GM18505 (cell line): Measurements from ENCODE around the gene CIAPIN1.

ENCODE experiments used
- ATAC-seq: cut with Tn5 transposase; IDR thresholded peaks from one replicate; pipeline ENCODE4 v1.9.1; 2021; ENCODE audit not compliant: unreplicated experiment
- POLR2A ChIP-seq: IDR thresholded peaks from 4 replicates; pipeline ENCODE4 v1.6.1; 2011; ENCODE audit warnings: borderline replicate concordance; ENCODE audit not compliant: insufficient read depth, insufficient read length; ENCODE audit errors: extremely low read depth

CIAPIN1 gene

DNA sequence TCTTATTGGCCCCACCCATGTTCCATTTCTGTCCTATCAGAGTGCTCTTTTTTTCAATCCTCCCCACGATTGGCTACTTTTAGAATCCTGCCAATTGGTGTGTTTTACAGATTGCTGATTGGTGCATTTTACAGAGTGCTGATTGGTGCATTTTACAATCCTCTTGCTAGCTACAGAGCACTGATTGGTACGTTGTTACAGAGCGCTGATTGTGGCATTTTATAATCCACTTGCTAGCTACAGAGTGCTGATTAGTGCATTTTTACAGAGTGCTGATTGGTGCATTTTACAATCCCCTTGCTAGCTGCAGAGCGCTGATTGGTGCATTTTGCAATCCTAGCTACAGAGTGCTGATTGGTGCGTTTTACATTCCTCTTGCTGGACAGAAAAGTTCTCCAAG lies 52.2 kb downstream of the CIAPIN1 start:
- no peak for TF ChIP-seq POLR2A
- no peak for ATAC-seq

DNA sequence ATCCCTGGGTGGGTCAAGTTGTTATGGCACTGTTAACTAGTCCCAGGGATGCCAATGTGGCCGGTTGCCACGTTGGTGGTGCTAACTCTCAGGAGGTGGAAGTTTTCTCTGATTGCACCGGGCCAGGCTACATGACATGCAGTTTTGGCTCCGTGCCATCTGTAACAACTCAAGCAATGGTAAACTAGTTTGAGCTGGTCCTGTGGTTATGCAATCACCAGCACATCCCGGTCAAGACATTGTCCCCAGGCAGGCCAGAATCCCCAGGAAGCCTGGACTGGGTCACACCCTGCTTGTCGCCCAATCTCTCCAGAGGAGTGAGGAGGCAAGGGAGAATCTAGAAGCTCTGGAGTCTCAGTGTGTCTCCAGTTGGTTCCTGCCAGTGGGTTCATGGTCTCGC lies 52.7 kb downstream of the CIAPIN1 start:
- TF ChIP-seq POLR2A, result no peak
- ATAC-seq, result no peak

DNA sequence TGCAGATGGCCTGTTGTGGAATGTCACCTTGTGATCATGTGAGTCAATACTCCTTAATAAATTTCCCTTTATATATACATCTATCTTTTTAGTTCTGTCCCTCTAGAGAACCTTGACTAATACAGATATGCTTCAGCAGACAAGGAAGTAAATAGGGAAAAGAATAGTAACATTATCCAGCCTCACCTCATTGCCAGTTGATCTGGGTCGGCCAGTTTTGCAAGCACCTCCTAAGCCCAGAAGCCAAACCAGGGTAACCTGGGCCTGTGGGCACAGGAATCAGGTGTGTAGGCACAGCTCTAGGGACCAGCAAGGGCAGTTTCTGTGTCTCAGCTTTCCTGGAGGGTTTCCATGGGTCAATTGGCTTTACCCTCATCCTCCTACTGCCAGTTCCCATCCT lies 54.5 kb downstream of the CIAPIN1 start:
- no peak for ATAC-seq
- TF ChIP-seq POLR2A, result no peak

DNA sequence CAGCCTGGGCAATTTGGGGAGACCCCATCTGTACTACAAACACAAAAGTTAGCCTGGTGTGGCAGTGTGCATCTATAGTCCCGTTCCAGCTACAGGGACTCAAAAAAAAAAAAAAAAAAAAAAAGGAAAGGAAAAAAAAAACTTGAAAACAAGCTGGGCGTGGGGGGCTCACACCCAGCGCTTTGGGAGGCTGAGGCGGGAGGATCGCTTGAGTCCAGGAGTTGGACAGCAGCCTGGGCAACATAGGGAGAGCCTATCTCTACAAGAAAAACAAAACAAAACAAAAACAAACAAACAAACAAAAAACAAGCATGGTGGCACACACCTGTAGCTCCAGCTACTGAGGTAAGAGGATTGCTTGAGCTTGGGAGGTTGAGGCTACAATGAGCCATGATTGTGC lies 55.5 kb downstream of the CIAPIN1 start:
- no peak for ATAC-seq
- no peak for TF ChIP-seq POLR2A

DNA sequence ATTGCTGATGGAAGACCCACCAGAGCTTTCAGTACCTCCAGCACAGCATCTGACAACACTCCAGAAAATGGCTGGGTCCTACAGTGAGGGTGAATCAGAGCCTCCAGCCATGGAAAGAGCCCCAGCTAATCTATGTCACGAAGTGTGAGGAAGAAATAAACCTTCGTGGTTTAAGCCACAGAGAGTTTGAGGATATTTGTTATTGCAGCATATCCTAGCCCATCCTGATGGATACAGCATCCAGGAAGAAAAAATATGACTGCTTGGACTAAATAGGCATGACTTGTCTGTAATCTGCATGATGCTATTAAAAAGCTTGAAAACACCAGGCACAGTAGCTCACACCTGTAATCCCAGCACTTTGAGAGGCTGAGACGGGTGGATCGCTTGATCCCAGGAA lies 55.9 kb downstream of the CIAPIN1 start:
- no peak for TF ChIP-seq POLR2A
- ATAC-seq, result no peak

DNA sequence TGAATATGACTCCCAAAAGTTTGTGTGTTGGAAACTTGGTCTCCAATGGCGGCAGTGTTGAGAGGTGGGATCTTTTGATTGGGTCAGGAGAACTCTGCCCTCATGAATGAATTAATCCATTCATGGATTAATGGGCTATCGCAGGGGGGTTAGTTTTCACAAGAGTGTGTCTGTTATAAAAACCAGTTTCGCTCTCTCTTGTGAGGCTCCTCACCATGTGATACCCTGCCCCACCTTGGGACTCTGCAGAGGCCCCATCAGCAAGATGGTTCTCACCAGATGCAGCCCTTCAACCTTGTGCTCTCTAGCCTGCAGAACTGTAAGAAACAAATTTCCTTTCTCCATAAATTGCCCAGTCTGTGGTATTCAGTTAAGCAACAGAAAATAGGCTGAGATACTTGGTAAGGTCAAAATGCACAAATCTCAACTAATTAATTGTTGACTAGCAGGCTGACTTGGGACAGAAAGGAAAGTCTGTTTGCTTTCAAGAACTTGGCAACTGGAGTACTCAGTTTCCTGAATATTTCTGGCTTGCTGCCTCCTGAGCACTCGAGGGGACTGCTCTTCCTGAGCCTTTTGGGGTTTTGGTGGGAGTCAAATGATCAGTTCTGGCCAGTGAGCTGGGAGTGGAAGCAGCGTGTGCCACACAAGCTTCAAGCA lies 56.4 kb downstream of the CIAPIN1 start:
- TF ChIP-seq POLR2A, result no peak
- ATAC-seq, result no peak

DNA sequence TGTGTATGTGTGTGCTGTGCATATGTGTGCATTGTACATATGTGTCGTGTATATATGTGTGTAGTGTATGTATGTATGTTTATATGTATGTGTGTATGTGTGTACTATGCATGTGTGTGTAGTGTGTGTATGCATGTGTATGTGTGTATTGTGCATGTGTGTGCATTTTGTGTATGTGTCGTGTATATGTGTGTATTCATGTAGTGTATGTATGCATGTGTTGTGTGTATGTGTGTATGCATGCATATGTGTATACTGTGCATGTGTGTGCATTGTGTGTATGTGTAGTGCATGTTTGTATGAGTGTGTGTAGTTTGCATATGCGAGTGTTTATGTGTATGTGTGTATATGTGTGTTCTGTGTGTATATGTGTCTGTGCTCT lies 58.1 kb downstream of the CIAPIN1 start:
- no peak for TF ChIP-seq POLR2A
- ATAC-seq, result no peak

DNA sequence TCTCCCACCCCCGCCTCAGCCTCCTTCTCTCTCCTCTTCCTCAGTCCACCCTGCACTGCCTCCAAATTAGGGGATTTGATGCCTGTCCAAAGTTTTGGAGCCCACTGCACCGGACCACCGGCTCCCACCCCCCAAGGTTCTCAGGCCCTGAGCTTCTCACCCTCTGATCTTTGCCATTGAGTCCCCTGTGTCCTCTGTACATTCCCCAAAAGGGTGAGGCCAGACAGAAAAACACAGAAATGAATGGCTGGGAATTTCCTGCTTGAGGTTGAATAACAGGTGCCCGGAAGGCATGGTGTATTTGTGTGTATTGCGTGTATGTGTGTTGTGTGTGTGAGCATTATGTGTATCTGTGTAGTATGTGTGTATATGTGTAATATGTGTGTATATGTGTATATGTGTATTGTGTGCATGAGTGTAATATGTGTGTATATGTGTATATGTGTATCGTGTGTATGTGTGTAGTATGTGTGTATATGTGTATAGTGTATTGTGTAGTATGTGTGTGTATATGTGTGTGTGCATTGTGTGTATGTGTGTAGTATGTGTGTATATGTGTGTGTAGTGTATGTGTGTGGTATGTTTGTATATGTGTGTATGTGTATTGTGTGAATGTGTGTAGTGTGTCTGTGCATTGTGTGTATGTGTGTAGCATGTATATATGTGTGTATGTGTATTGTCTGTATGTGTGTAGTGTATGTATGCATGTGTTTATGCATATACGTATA lies 58.7 kb downstream of the CIAPIN1 start:
- ATAC-seq, result no peak

DNA sequence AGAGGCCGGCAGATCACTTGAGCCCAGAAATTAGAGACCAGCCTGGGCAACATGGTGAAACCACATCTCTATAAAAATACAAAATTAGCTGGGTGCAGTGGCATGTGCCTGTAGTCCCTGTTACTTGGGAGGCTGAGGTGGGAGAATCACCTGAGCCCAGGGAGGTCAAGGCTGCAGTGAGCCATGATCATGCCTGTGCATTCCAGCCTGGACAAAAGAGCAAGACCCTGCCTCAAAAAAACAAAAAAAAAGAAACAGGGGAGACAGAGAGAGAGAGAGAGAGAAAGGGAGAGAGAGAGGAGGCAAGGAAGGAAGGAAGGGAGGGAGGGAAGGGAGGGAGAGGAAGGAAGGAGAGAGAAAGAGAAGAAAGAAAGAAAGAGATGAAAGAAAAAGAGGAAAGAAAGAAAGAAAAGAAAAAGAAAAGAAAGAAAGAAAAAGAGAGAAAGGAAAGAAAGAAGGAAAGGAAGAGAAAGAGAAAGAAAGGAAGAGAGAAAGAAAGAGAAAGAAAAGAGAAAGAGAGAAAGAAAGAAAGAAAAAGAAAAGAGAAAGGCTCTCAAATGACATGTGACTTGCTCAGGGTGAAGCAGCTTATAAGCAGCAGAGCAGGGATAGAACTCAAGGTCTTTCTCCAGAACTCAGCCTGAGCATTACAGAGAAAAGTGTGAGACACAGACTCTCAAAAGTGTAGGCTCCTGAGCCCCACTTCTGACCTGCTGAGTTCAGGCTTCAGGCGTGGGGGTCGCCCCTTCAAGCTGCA lies 59.4 kb downstream of the CIAPIN1 start:
- no peak for TF ChIP-seq POLR2A
- ATAC-seq, result no peak

More for the DNA sequence above, 58.7 kb downstream of the CIAPIN1 start:
- TF ChIP-seq POLR2A, result no peak

DNA sequence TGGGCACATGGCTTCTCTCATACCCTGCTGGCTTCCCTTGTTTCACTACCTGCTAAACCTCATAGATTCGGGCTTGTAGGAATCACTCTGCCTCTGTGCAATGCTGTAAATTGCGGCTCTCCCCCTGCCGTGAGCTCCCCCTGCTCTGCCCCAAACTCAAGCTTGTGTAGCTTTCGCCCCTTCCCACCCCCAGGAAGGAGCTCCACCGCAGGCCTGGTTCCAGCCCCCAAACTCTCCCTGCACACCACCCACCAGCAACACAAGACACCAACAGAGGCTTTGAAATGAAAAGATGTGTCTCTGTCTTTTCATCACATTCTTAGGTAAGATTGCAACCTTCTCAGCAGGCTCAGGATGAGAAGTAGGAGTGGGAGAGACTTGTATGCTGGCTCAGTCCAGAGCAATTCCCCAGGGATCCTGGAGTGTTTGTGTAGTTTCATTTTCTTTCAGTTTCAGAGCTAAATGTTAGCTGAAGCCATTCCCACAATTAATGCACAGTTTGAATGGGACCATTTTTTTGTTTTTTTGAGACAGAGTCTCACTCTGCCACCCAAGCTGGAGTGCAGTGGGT lies 60.7 kb downstream of the CIAPIN1 start:
- no peak for TF ChIP-seq POLR2A
- no peak for ATAC-seq

DNA sequence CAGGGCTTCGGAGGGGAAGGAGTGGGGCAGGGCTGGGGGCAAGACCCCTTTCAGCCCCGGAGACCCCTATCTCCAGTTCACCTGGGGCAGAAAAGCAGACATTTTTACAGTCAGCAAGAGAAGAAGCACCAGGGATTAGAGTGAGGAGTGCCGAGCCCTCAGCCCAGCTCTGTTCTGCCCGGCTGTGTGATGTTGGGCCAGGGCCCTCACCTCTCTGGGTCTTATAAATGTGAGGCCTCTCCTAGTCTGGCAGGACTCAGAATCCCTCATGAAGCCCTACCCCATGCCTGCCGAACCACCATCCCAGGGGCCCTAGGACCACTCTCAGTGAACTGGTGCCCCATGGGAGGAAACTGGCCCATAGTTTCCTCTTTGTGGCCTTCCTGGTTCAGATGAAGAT lies 62.1 kb downstream of the CIAPIN1 start:
- TF ChIP-seq POLR2A, result no peak
- ATAC-seq, result no peak

DNA sequence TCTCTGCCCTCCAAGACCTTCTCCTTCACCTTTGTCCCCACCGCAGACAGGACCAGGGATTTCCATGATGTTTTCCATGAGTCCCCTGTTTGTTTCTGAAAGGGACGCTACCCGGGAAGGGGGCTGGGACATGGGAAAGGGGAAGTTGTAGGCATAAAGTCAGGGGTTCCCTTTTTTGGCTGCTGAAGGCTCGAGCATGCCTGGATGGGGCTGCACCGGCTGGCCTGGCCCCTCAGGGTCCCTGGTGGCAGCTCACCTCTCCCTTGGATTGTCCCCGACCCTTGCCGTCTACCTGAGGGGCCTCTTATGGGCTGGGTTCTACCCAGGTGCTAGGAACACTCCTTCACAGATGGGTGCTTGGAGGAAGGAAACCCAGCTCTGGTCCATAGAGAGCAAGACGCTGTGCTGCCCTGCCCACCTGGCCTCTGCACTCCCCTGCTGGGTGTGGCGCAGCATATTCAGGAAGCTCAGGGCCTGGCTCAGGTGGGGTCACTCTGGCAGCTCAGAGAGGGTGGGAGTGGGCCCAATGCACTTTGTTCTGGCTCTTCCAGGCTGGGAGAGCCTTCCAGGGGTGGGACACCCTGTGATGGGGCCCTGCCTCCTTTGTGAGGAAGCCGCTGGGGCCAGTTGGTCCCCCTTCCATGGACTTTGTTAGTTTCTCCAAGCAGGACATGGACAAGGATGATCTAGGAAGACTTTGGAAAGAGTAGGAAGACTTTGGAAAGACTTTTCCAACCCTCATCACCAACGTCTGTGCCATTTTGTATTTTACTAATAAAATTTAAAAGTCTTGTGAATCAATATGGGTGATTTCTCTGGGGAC lies 62.7 kb downstream of the CIAPIN1 start:
- TF ChIP-seq POLR2A, result no peak
- ATAC-seq, result no peak
